MCF 10A (cell line): ENCODE results near the gene DNASE2. TPM values are rescaled to one million over a fixed set of nuclear protein-coding genes. Genes with fewer than 3 reads are reported as not detected.

Experiments used
- BruUV-seq: library from RNA; stranded (reverse); fragments of 400-500 nt; replicated peaks from 2 replicates; lab custom pipeline; 2021; lab: Mats Ljungman, UMichigan
- CTCF ChIA-PET: fragments of 300-600 bp; sonication (Branson Sonifier 250); formaldehyde crosslinking; extraction: SDS; loops from one replicate; lab custom pipeline; 2021; ENCODE audit warnings: antibody characterized with exemption, inconsistent platforms; lab: Yijun Ruan, JAX
- POLR2A ChIA-PET: fragments of 300-600, 350-650 bp; sonication (Branson Sonifier 250); formaldehyde crosslinking; extraction: SDS; loops from one replicate; lab custom pipeline; 2020; ENCODE audit warnings: antibody characterized with exemption, inconsistent platforms; lab: Yijun Ruan, JAX
- DNase-seq: peaks from one replicate; pipeline ENCODE4 v3.0.0-alpha.2; 2018; ENCODE audit not compliant: unreplicated experiment
- H3K27ac Mint-ChIP-seq: one replicate; pipeline ENCODE4 v1.8.0; 2022; ENCODE audit warnings: mild to moderate bottlenecking, low read depth, mixed read lengths; ENCODE audit not compliant: unreplicated experiment
- H3K27me3 Mint-ChIP-seq: one replicate; pipeline ENCODE4 v1.8.0; 2022; ENCODE audit warnings: mixed read lengths; ENCODE audit not compliant: insufficient read depth, unreplicated experiment
- H3K36me3 Mint-ChIP-seq: one replicate; pipeline ENCODE4 v1.8.0; 2022; ENCODE audit warnings: mild to moderate bottlenecking, moderate library complexity, mixed read lengths; ENCODE audit not compliant: insufficient read depth, unreplicated experiment
- H3K4me1 Mint-ChIP-seq: one replicate; pipeline ENCODE4 v1.8.0; 2022; ENCODE audit warnings: mixed read lengths; ENCODE audit not compliant: insufficient read depth, unreplicated experiment
- H3K4me3 Mint-ChIP-seq: one replicate; pipeline ENCODE4 v1.8.0; 2022; ENCODE audit warnings: mild to moderate bottlenecking, moderate library complexity, mixed read lengths; ENCODE audit not compliant: unreplicated experiment
- H3K9me3 Mint-ChIP-seq: one replicate; pipeline ENCODE4 v1.8.0; 2022; ENCODE audit warnings: mixed read lengths; ENCODE audit not compliant: unreplicated experiment
- intact Hi-C: fragments of 100-400 bp; cut with micrococcal nuclease; formaldehyde crosslinking; loops from 2 replicates; pipeline ENCODE4 v1.14.1; 2022
- total RNA-seq: library from RNA; stranded (reverse); gene quantifications from 2 replicates; pipeline ENCODE4 v1.2.3, GENCODE V29; 2022
- TF ChIP-seq, protein P1 (sequence below): fragments of 200-600 bp; IDR thresholded peaks from one replicate; pipeline ENCODE4 v1.8.0; 2022; ENCODE audit warnings: antibody characterized with exemption, mild to moderate bottlenecking; ENCODE audit not compliant: unreplicated experiment

DNASE2 gene
- total RNA-seq, 1 experiment from 2014 or later, result 26.7 TPM

DNA sequence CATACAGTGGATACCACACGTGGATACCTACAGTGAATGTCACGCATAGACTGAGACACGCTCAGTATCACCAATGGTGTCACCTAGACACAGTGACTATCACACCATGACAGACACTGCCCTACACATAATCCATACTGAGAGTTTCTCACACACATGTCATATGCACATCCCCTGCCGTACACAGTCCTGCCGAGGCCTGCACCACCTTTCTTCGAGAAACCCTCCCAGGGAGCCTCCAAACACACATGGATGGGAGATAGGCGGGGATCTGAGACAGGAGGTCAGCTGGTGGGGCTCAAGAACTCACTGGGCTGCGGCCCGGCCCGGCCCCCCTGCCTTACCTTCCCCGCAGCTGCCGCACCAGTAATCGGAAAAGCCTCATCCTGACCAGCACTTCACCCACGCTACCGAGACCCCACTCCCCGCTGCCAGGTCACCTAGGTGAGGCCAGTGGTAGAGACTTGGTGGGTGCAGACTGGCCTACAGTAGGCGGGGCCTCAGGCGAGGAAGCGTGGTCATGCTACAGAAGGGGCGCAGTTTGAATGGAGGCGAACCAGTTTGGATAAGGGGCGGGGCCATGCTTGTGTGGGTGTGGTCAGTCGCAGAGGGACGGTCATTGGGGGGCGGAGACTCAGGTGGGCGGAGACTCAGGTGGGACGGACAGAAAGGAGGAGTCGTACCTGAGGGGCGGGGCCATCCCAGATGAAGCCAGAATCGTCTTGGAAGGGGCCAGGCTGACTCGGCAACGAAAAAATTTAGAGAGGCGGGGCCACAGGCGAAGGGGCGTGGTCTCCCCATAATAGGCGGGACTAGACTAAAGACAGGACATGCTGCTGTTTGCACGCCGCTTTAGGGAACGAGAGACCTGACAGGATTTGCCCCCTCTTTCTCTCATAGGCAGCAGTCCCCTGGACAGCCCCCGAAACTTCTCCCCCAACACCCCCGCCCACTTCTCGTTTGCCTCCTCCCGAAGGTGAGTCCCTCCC, 40.9 kb downstream of the DNASE2 start:
- no peaks in the 10 kb centered on the region for H3K9me3 Mint-ChIP-seq
- ChIA-PET POLR2A (no interaction called here), CTCF (no interaction called here)
- H3K4me3 Mint-ChIP-seq, result no peak overlapping the region
- peak; percentile 89 for DNase-seq
- no peak overlapping the region for H3K27ac Mint-ChIP-seq
- TF ChIP-seq, protein P1, sequence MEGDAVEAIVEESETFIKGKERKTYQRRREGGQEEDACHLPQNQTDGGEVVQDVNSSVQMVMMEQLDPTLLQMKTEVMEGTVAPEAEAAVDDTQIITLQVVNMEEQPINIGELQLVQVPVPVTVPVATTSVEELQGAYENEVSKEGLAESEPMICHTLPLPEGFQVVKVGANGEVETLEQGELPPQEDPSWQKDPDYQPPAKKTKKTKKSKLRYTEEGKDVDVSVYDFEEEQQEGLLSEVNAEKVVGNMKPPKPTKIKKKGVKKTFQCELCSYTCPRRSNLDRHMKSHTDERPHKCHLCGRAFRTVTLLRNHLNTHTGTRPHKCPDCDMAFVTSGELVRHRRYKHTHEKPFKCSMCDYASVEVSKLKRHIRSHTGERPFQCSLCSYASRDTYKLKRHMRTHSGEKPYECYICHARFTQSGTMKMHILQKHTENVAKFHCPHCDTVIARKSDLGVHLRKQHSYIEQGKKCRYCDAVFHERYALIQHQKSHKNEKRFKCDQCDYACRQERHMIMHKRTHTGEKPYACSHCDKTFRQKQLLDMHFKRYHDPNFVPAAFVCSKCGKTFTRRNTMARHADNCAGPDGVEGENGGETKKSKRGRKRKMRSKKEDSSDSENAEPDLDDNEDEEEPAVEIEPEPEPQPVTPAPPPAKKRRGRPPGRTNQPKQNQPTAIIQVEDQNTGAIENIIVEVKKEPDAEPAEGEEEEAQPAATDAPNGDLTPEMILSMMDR, result no peak
- H3K36me3 Mint-ChIP-seq, result no peaks in the 10 kb centered on the region
- peaks cover 14% of the 10 kb centered on the region for H3K27me3 Mint-ChIP-seq
- intact Hi-C loops, result no loop called here
- peaks cover 22% of the 10 kb centered on the region for H3K4me1 Mint-ChIP-seq
- BruUV-seq, result no TSS peak

DNA sequence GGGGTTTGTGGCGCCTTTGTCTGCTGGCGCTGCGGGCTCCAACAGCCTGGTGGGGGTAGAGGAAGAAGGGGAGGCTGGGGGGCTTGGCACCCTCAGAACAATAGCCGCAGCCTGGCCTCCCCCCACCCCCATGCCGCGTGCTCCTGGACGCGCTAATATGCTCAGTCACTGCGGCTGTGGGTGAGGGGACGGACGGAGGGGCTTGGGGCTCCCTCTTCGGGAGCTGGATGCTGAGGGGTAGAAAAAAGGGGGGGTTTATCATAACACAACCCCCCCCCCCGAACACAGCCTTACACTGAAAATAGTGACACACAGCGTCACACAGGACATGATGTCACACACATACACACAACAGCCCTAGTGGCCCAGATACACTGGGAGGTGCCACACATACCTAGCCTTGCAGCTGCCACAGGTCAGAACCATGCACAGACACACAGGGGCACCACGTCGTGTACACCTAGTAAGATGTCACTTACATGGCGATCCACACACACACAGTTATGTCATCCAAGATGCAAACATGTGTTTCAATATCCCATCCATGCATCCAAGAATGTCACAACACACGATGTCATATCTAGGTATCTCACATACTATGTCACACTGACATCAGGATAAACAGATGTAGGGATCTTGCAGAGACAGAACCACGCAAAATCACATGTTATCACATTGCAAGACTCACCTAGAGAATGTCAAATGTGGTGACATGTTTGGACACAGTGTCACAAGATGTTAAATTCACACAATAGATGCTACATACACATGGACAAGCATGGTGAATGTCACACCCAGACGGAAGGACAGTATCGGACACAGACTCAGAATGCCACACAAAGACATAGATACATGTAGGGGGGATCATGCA, 42.1 kb downstream of the DNASE2 start:
- POLR2A ChIA-PET, result interaction anchor here (0.7 to 1.0 kb wide), 2 partner anchors 8 to 133 kb away, joined by 3 to 5 read pairs; no protein-coding TSS in a partner anchor
- CTCF ChIA-PET, result interaction anchor here (0.7 to 1.2 kb wide), 2 partner anchors 24 to 699 kb away, joined by 3 to 6 read pairs; partner anchors contain the start of gene ZNF20
- Mint-ChIP-seq H3K27me3 (peaks cover 14% of the 10 kb centered on the region), H3K9me3 (no peaks in the 10 kb centered on the region), H3K4me3 (peak overlapping the region; percentile 66), H3K27ac (no peak overlapping the region), H3K4me1 (peaks cover 18% of the 10 kb centered on the region), H3K36me3 (no peaks in the 10 kb centered on the region)
- no TSS peak for BruUV-seq
- intact Hi-C loops, result loop anchor here (5.0 kb wide), 1 partner anchor 37 kb away; the partner anchor contains the start of genes PRDX2 and THSD8
- DNase-seq, result no peak
- TF ChIP-seq, protein P1, result no peak

DNA sequence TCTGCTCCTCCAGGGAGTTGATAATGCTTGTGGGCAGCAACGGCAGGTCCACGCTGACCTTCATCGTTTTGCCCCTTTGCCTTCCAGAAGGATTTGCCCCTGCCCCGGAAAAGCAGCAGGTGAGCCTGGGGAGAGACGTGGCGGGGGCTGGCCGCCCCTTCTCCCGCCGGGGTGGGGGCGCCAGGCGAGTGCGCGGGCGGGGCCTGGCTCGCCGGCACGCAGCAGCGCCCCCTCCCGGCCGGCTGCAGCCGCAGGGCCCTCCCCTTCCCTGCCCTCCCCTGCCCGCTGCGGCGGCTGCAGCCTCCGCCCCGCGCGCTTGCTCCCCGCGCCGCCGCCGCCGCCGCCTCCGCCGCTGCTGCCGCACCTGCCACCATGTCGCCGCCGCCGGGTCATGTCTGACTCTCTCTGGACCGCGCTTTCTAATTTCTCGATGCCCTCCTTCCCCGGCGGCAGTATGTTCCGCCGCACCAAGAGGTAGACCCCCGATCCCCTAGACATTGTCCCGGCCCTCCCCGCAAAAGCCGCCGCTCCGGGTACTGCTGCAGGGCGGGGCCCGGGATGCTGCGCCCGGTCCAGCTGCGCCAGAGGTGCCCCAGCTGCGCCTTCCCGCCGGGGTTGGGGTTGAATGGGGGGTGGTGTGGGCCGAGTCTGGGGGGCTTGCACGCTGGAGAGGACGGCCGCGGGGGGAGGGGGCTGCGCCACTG, 42.9 kb downstream of the DNASE2 start, which contains the start of gene MAST1:
MAST1 (plus strand) TSS at position 334 of the 704 bp plus-strand sequence; CDS start at position 392, 58 bp downstream.
- peaks cover 17% of the 10 kb centered on the region for H3K4me1 Mint-ChIP-seq
- TF ChIP-seq, protein P1, result peak; percentile 60
- no peaks in the 10 kb centered on the region for H3K36me3 Mint-ChIP-seq
- POLR2A ChIA-PET, result interaction anchor here (0.7 to 1.0 kb wide), 2 partner anchors 9 to 133 kb away, joined by 3 to 5 read pairs; no protein-coding TSS in a partner anchor
- no TSS peak for BruUV-seq
- peaks cover 14% of the 10 kb centered on the region for H3K27me3 Mint-ChIP-seq
- no peak within 1 kb of the TSS for H3K27ac Mint-ChIP-seq
- DNase-seq, result peak; percentile 46
- CTCF ChIA-PET, result interaction anchor here (1.2 to 1.4 kb wide), 2 partner anchors 23 to 104 kb away, joined by 6 to 7 read pairs; no protein-coding TSS in a partner anchor
- peak within 1 kb of the TSS; percentile 66 for H3K4me3 Mint-ChIP-seq
- intact Hi-C loops, result loop anchor here (5.0 kb wide), 1 partner anchor 36 kb away; the partner anchor contains the start of genes PRDX2 and THSD8
- no peaks in the 10 kb centered on the region for H3K9me3 Mint-ChIP-seq
